CD4-positive, CD25-positive, alpha-beta regulatory T cell (primary cell): ENCODE results near the gene PDCD7. TPM values are rescaled to one million over a fixed set of nuclear protein-coding genes. Genes with fewer than 3 reads are reported as not detected.

ENCODE experiments used
- ATAC-seq, 2 donors: fragments of 150-1000 bp; cut with Tn5 transposase; one replicate each; pipeline ENCODE4 v1.10.0; 2021; ENCODE audit warnings: low read depth in 2 of 2, moderate number of reproducible peaks in 2 of 2, moderate library complexity in 1 of 2
- DNase-seq, 3 donors: peaks; one replicate each; pipeline versions ENCODE4 v3.0.0 to v3.0.0-alpha.2; 2012 to 2022; ENCODE audit warnings: mixed read lengths in 1 of 3
- H3K27ac ChIP-seq: one replicate; pipeline ENCODE4 v1.7.0; 2013; ENCODE audit warnings: mild to moderate bottlenecking, low read length; ENCODE audit not compliant: insufficient read depth, poor library complexity, severe bottlenecking
- H3K27me3 ChIP-seq: one replicate; pipeline ENCODE4 v1.7.0; 2013; ENCODE audit warnings: low read length; ENCODE audit not compliant: control insufficient read depth, insufficient read depth
- H3K36me3 ChIP-seq: one replicate; pipeline ENCODE4 v1.7.0; 2013; ENCODE audit warnings: mild to moderate bottlenecking, low read length, moderate library complexity; ENCODE audit not compliant: control insufficient read depth, insufficient read depth
- H3K4me1 ChIP-seq: 2 replicates; pipeline ENCODE4 v1.7.0; 2013; ENCODE audit warnings: mild to moderate bottlenecking, low read length; ENCODE audit not compliant: insufficient read depth, control insufficient read depth, poor library complexity, severe bottlenecking
- H3K4me3 ChIP-seq: one replicate; pipeline ENCODE4 v1.7.0; 2013; ENCODE audit warnings: low read depth, mild to moderate bottlenecking, low read length, moderate library complexity
- H3K9me3 ChIP-seq, 2 experiments: 1 replicate in 1 of 2; 2 replicates in 1 of 2; pipeline ENCODE4 v1.7.0; 2013; ENCODE audit warnings: low read length in 2 of 2, mild to moderate bottlenecking in 1 of 2, moderate library complexity in 1 of 2; ENCODE audit not compliant: control insufficient read depth in 2 of 2
- H3K27ac Mint-ChIP-seq, 3 donors: one replicate each; pipeline ENCODE4 v1.8.0; 2020 to 2022; ENCODE audit warnings: mild to moderate bottlenecking in 3 of 3, mixed read lengths in 3 of 3, moderate library complexity in 2 of 3
- H3K27me3 Mint-ChIP-seq: one replicate; pipeline ENCODE4 v1.8.0; 2022; ENCODE audit warnings: mild to moderate bottlenecking, mixed read lengths
- H3K36me3 Mint-ChIP-seq: one replicate; pipeline ENCODE4 v1.8.0; 2020; ENCODE audit warnings: mixed read lengths
- H3K4me1 Mint-ChIP-seq, 4 donors: one replicate each; pipeline ENCODE4 v1.8.0; 2020 to 2022; ENCODE audit warnings: mixed read lengths in 4 of 4, mild to moderate bottlenecking in 1 of 4
- H3K4me3 Mint-ChIP-seq, 4 donors: one replicate each; pipeline ENCODE4 v1.8.0; 2020 to 2022; ENCODE audit warnings: mild to moderate bottlenecking in 4 of 4, mixed read lengths in 4 of 4, moderate library complexity in 3 of 4
- H3K9me3 Mint-ChIP-seq, 7 donors: one replicate each; pipeline ENCODE4 v1.8.0; 2020 to 2022; ENCODE audit warnings: mixed read lengths in 7 of 7, mild to moderate bottlenecking in 3 of 7, moderate library complexity in 2 of 7
- polyA plus RNA-seq, 4 donors: library from polyadenylated mRNA; unstranded; fragments of 300-500 nt; fragmentation: Illumina TruSeq; gene quantifications; one replicate each; pipeline ENCODE4 v1.2.3, GENCODE V29; 2021
- total RNA-seq: library from RNA; stranded (reverse); gene quantifications from one replicate; pipeline ENCODE4 v1.2.3, GENCODE V29; 2022

PDCD7 gene
- total and polyA plus RNA-seq, 5 donors from 2014 or later, result 12.3 to 37.6 (median 14.6) TPM

GRCh38 chr15:65087873-65088642 lies 45.5 kb downstream of the PDCD7 start:
- Mint-ChIP-seq H3K36me3 (no peaks in the 10 kb centered on the region), H3K27me3 (peaks cover 6% of the 10 kb centered on the region), H3K27ac (no peak overlapping the region), H3K4me3 (no peak overlapping the region), H3K9me3 (no peaks in the 10 kb centered on the region), H3K4me1 (peaks cover 0 to 4% (median 0%) of the 10 kb centered on the region in 4 donors)
- Histone ChIP-seq H3K36me3 (no peaks in the 10 kb centered on the region), H3K4me1 (no peaks in the 10 kb centered on the region), H3K9me3 (no peaks in the 10 kb centered on the region), H3K27me3 (peaks cover 4% of the 10 kb centered on the region), H3K27ac (no peak overlapping the region), H3K4me3 (no peak overlapping the region)
- DNase-seq (no peak), ATAC-seq (no peak)

GRCh38 chr15:65087411-65087810 lies 46.2 kb downstream of the PDCD7 start:
- Histone ChIP-seq H3K9me3 (no peaks in the 10 kb centered on the region), H3K27me3 (peaks cover 6% of the 10 kb centered on the region), H3K4me3 (no peak overlapping the region), H3K36me3 (no peaks in the 10 kb centered on the region), H3K4me1 (peaks cover 5% of the 10 kb centered on the region), H3K27ac (no peak overlapping the region)
- Mint-ChIP-seq H3K36me3 (no peaks in the 10 kb centered on the region), H3K4me3 (no peak overlapping the region), H3K4me1 (peaks cover 0 to 6% (median 5%) of the 10 kb centered on the region in 4 donors), H3K9me3 (no peaks in the 10 kb centered on the region), H3K27ac (peak overlapping the region in 1 of 3 donors; percentile 14), H3K27me3 (peaks cover 12% of the 10 kb centered on the region)
- no peak for DNase-seq
- no peak for ATAC-seq

GRCh38 chr15:65086680-65087111 lies 46.9 kb downstream of the PDCD7 start:
- no peaks in the 10 kb centered on the region for H3K36me3 ChIP-seq
- Mint-ChIP-seq H3K36me3 (no peaks in the 10 kb centered on the region), H3K4me3 (no peak overlapping the region), H3K9me3 (no peaks in the 10 kb centered on the region), H3K4me1 (peaks cover 0 to 10% (median 6%) of the 10 kb centered on the region in 4 donors), H3K27ac (no peak overlapping the region), H3K27me3 (peaks cover 15% of the 10 kb centered on the region)
- peaks cover 6% of the 10 kb centered on the region for H3K27me3 ChIP-seq
- ATAC-seq, result no peak
- no peak for DNase-seq
- H3K4me3 ChIP-seq, result no peak overlapping the region
- no peak overlapping the region for H3K27ac ChIP-seq
- peaks cover 9% of the 10 kb centered on the region for H3K4me1 ChIP-seq
- H3K9me3 ChIP-seq, result no peaks in the 10 kb centered on the region

- Histone ChIP-seq H3K9me3 (no peaks in the 10 kb centered on the region), H3K4me3 (no peak overlapping the region), H3K4me1 (peaks cover 9% of the 10 kb centered on the region), H3K36me3 (no peaks in the 10 kb centered on the region), H3K27ac (no peak overlapping the region), H3K27me3 (peaks cover 6% of the 10 kb centered on the region)
- Mint-ChIP-seq H3K27ac (peak overlapping the region in 1 of 3 donors; percentile 56), H3K27me3 (peaks cover 21% of the 10 kb centered on the region), H3K4me3 (no peak overlapping the region), H3K9me3 (no peaks in the 10 kb centered on the region), H3K36me3 (no peaks in the 10 kb centered on the region), H3K4me1 (peaks cover 0 to 10% (median 6%) of the 10 kb centered on the region in 4 donors)
- DNase-seq (peak in 1 of 3 donors; percentile 30), ATAC-seq (no peak)
These were observed 47.5 kb downstream of the PDCD7 start for GRCh38 chr15:65085990-65086679.

GRCh38 chr15:65085207-65085753 lies 48.3 kb downstream of the PDCD7 start:
- H3K36me3 Mint-ChIP-seq, result no peaks in the 10 kb centered on the region
- H3K4me1 Mint-ChIP-seq, result peaks cover 0 to 10% (median 6%) of the 10 kb centered on the region in 4 donors
- no peak for ATAC-seq
- no peaks in the 10 kb centered on the region for H3K36me3 ChIP-seq
- no peaks in the 10 kb centered on the region for H3K9me3 Mint-ChIP-seq
- peaks cover 6% of the 10 kb centered on the region for H3K27me3 ChIP-seq
- no peak for DNase-seq
- no peak overlapping the region for H3K4me3 ChIP-seq
- no peaks in the 10 kb centered on the region for H3K9me3 ChIP-seq
- H3K27ac Mint-ChIP-seq, result peak overlapping the region in 1 of 3 donors; percentile 26
- no peak overlapping the region for H3K4me3 Mint-ChIP-seq
- peaks cover 9% of the 10 kb centered on the region for H3K4me1 ChIP-seq
- no peak overlapping the region for H3K27ac ChIP-seq
- H3K27me3 Mint-ChIP-seq, result peaks cover 29% of the 10 kb centered on the region

GRCh38 chr15:65084500-65085206 lies 49.0 kb downstream of the PDCD7 start:
- ATAC-seq (no peak), DNase-seq (no peak)
- Mint-ChIP-seq H3K27ac (no peak overlapping the region), H3K9me3 (no peaks in the 10 kb centered on the region), H3K4me3 (no peak overlapping the region), H3K27me3 (peaks cover 29% of the 10 kb centered on the region), H3K4me1 (peaks cover 0 to 10% (median 6%) of the 10 kb centered on the region in 4 donors), H3K36me3 (no peaks in the 10 kb centered on the region)
- H3K9me3 ChIP-seq, result no peaks in the 10 kb centered on the region
- H3K27me3 ChIP-seq, result peaks cover 6% of the 10 kb centered on the region
- H3K36me3 ChIP-seq, result no peaks in the 10 kb centered on the region
- H3K27ac ChIP-seq, result no peak overlapping the region
- peaks cover 9% of the 10 kb centered on the region for H3K4me1 ChIP-seq
- no peak overlapping the region for H3K4me3 ChIP-seq

GRCh38 chr15:65083262-65083701 lies 50.3 kb downstream of the PDCD7 start:
- H3K9me3 Mint-ChIP-seq, result peaks cover 0 to 3% (median 0%) of the 10 kb centered on the region in 7 donors
- Histone ChIP-seq H3K4me3 (no peak overlapping the region), H3K27ac (no peak overlapping the region), H3K27me3 (peaks cover 8% of the 10 kb centered on the region), H3K36me3 (no peaks in the 10 kb centered on the region), H3K9me3 (no peaks in the 10 kb centered on the region), H3K4me1 (peaks cover 9% of the 10 kb centered on the region)
- ATAC-seq (no peak), DNase-seq (no peak)
- H3K36me3 Mint-ChIP-seq, result no peaks in the 10 kb centered on the region
- peaks cover 33% of the 10 kb centered on the region for H3K27me3 Mint-ChIP-seq
- H3K4me1 Mint-ChIP-seq, result peaks cover 0 to 10% (median 6%) of the 10 kb centered on the region in 4 donors
- H3K27ac Mint-ChIP-seq, result peak overlapping the region in 1 of 3 donors; percentile 7
- peak overlapping the region in 1 of 4 donors; percentile 0 for H3K4me3 Mint-ChIP-seq
